Endothelial cell of umbilical vein (primary cell): Measurements from ENCODE around the gene MRPS16. TPM values are rescaled to one million over a fixed set of nuclear protein-coding genes. Genes with fewer than 3 reads are reported as not detected.

Experiments
- BruUV-seq: library from RNA; stranded (reverse); fragments of 400-500 nt; replicated peaks from 2 replicates; lab custom pipeline; 2021; lab: Mats Ljungman, UMichigan
- CTCF ChIA-PET: fragments of 300-600, 350-600 bp; sonication (Branson Sonifier 250); formaldehyde crosslinking; loops from one replicate; lab custom pipeline; 2021; ENCODE audit warnings: antibody characterized with exemption, inconsistent platforms; lab: Charles Lee
- POLR2A ChIA-PET: fragments of 300-600, 350-600 bp; sonication (Branson Sonifier 250); formaldehyde crosslinking; loops from one replicate; lab custom pipeline; 2021; ENCODE audit warnings: antibody characterized with exemption, inconsistent platforms; lab: Charles Lee
- DNase-seq: peaks from one replicate; pipeline ENCODE4 v3.0.0-alpha.2; 2011; ENCODE audit warnings: low read depth, low spot score
- FAIRE-seq: peaks from 2 replicates; lab custom pipeline; 2011; peaks lifted over from hg19 to GRCh38; lab: Jason Lieb, UNC
- H2AFZ ChIP-seq: 2 replicates; pipeline ENCODE4 v1.6.0; 2012; ENCODE audit warnings: low read depth, low read length, control low read depth, inconsistent platforms
- H3K27ac ChIP-seq: 2 replicates; pipeline ENCODE4 v1.5.1; 2011; ENCODE audit warnings: low read depth, mild to moderate bottlenecking, control low read depth, low read length, moderate library complexity; ENCODE audit not compliant: insufficient read depth
- H3K27me3 ChIP-seq, 2 experiments: 2 replicates each; pipeline versions ENCODE4 v1.6.0 to v1.6.1; 2011; ENCODE audit warnings: low read length in 2 of 2, mixed read lengths in 1 of 2; ENCODE audit not compliant: control insufficient read depth in 2 of 2, insufficient read depth in 2 of 2
- H3K36me3 ChIP-seq, 2 experiments: 2 replicates in 1 of 2; 3 replicates in 1 of 2; pipeline ENCODE4 v1.5.1; 2011; ENCODE audit warnings: low read length in 2 of 2, mild to moderate bottlenecking in 1 of 2, moderate library complexity in 1 of 2; ENCODE audit not compliant: control insufficient read depth in 2 of 2, insufficient read depth in 2 of 2; ENCODE audit errors: extremely low read depth in 1 of 2
- H3K4me1 ChIP-seq: 3 replicates; pipeline ENCODE4 v1.5.1; 2011; ENCODE audit warnings: mild to moderate bottlenecking, low read length; ENCODE audit not compliant: control insufficient read depth, insufficient read depth; ENCODE audit errors: extremely low read depth
- H3K4me2 ChIP-seq: 2 replicates; pipeline ENCODE4 v1.6.1; 2011; ENCODE audit warnings: low read length, control low read depth, mixed read lengths; ENCODE audit not compliant: insufficient read depth
- H3K4me3 ChIP-seq, 3 experiments: fragments of 200-600 bp in 1 of 3; sonication (generic), shearing (Covaris generic) in 1 of 3; replicated peaks in 1 of 3; 2 replicates each; pipeline ENCODE4 v1.5.1; 2011 to 2016; ENCODE audit warnings: control low read depth in 3 of 3, low read length in 3 of 3, mild to moderate bottlenecking in 2 of 3, inconsistent platforms in 1 of 3, low read depth in 1 of 3, moderate library complexity in 1 of 3; ENCODE audit not compliant: insufficient read depth in 1 of 3
- H3K79me2 ChIP-seq: 2 replicates; pipeline ENCODE4 v1.6.0; 2012; ENCODE audit warnings: low read length, inconsistent platforms; ENCODE audit not compliant: control insufficient read depth, insufficient read depth
- H3K9ac ChIP-seq: replicated peaks from 2 replicates; pipeline ENCODE3; 2011; ENCODE audit warnings: low read length, control low read depth; ENCODE audit not compliant: insufficient read depth; ENCODE audit errors: extremely low read depth
- H3K9me1 ChIP-seq: replicated peaks from 3 replicates; pipeline ENCODE4 v1.6.0; 2011; ENCODE audit warnings: mild to moderate bottlenecking, low read length; ENCODE audit not compliant: control insufficient read depth, insufficient read depth; ENCODE audit errors: extremely low read depth
- H3K9me3 ChIP-seq: replicated peaks from 2 replicates; pipeline ENCODE4 v1.5.1; 2012; ENCODE audit warnings: low read length, inconsistent platforms; ENCODE audit not compliant: control insufficient read depth, insufficient read depth
- H4K20me1 ChIP-seq: replicated peaks from 2 replicates; pipeline ENCODE3; 2011; ENCODE audit warnings: mild to moderate bottlenecking, low read length; ENCODE audit not compliant: control insufficient read depth, insufficient read depth; ENCODE audit errors: extremely low read depth
- EZH2 ChIP-seq: IDR thresholded peaks from 2 replicates; pipeline ENCODE4 v1.6.1; 2012; ENCODE audit warnings: borderline replicate concordance, low read depth, mild to moderate bottlenecking, moderate library complexity, low read length, inconsistent platforms; ENCODE audit not compliant: severe bottlenecking
- FOS ChIP-seq: IDR thresholded peaks from 2 replicates; pipeline ENCODE4 v1.6.1; 2011; ENCODE audit warnings: mild to moderate bottlenecking, low read length, moderate library complexity, borderline replicate concordance; ENCODE audit not compliant: insufficient read depth
- GATA2 ChIP-seq: IDR thresholded peaks from 2 replicates; pipeline ENCODE4 v1.7.0; 2011; ENCODE audit warnings: low read depth, mild to moderate bottlenecking, moderate library complexity, mixed read lengths, low read length; ENCODE audit not compliant: insufficient read length, insufficient read depth
- JUN ChIP-seq: IDR thresholded peaks from 2 replicates; pipeline ENCODE4 v1.6.1; 2011; ENCODE audit warnings: borderline replicate concordance, low read depth; ENCODE audit not compliant: insufficient read length, insufficient read depth
- MAX ChIP-seq: IDR thresholded peaks from 2 replicates; pipeline ENCODE4 v1.6.1; 2011; ENCODE audit not compliant: insufficient read depth, insufficient read length
- MYC ChIP-seq: IDR thresholded peaks from one replicate; pipeline ENCODE4 v1.6.1; 2011; ENCODE audit warnings: mild to moderate bottlenecking, low read depth, low read length
- POLR2A ChIP-seq: IDR thresholded peaks from 2 replicates; pipeline ENCODE4 v1.6.1; 2012; ENCODE audit warnings: low read depth, mild to moderate bottlenecking, control low read depth, low read length
- POLR2AphosphoS5 ChIP-seq: IDR thresholded peaks from 2 replicates; pipeline ENCODE4 v1.6.1; 2012; ENCODE audit warnings: low read depth, mild to moderate bottlenecking, control low read depth, low read length, moderate library complexity; ENCODE audit not compliant: insufficient read depth
- dilution Hi-C: fragments of 300-500 bp; cut with MboI; formaldehyde crosslinking; loops from one replicate; pipeline ENCODE4 v1.15.0; 2019; ENCODE audit warnings: low sequenced_read_pairs; ENCODE audit not compliant: extremely low pct_ligation_motif_present
- intact Hi-C: fragments of 100-400 bp; cut with micrococcal nuclease; formaldehyde crosslinking; loops from one replicate; pipeline ENCODE4 v1.10.0; 2022
- polyA plus RNA-seq, 4 experiments: library from polyadenylated mRNA; depleted of rRNA in 3 of 4; stranded (reverse) in 3 of 4; unstranded in 1 of 4; fragments of >200 nt; gene quantifications; 2 replicates each; pipeline versions ENCODE4 v1.2.1 to v1.2.3, GENCODE V29; 2011 to 2012; ENCODE audit warnings: missing spikeins in 1 of 4
- total RNA-seq: library from RNA; stranded (reverse); gene quantifications from 2 replicates; pipeline ENCODE4 v1.2.3, GENCODE V29; 2021
- TF ChIP-seq, protein P1 (sequence below), 2 donors: IDR thresholded peaks; 1 replicate in 1 of 2; 2 replicates in 1 of 2; pipeline ENCODE4 v1.5.1; 2011; ENCODE audit warnings: low read length in 2 of 2, mild to moderate bottlenecking in 2 of 2, moderate library complexity in 2 of 2, control low read depth in 1 of 2, inconsistent platforms in 1 of 2, low read depth in 1 of 2; ENCODE audit not compliant: insufficient read depth in 1 of 2; ENCODE audit errors: extremely low read depth in 1 of 2

The MRPS16 gene
- total and polyA plus RNA-seq, 2 donors (not counting 3 experiments of a cell fraction or from before 2014, with no cell fraction given) = 86.0 to 161 TPM

- H3K4me2 ChIP-seq = no peak overlapping the region
- FAIRE-seq (no peak), DNase-seq (peak; percentile 58)
- no peaks in the 10 kb centered on the region for H4K20me1 ChIP-seq
- H3K4me1 ChIP-seq = no peaks in the 10 kb centered on the region
- H2AFZ ChIP-seq = no peak overlapping the region
- H3K9ac ChIP-seq = no peak overlapping the region
- H3K9me3 ChIP-seq = no peaks in the 10 kb centered on the region
- CTCF ChIA-PET = interaction anchor here (1.6 kb wide), 1 partner anchor 9 kb away, joined by 5 read pairs; no protein-coding TSS in a partner anchor
- no peaks in the 10 kb centered on the region for H3K9me1 ChIP-seq
- H3K36me3 ChIP-seq = peaks cover 0 to 2% of the 10 kb centered on the region in 2 experiments
- no TSS peak for BruUV-seq
- intact Hi-C loops = no loop called here
- no peaks in the 10 kb centered on the region for H3K27me3 ChIP-seq
- no peak overlapping the region for H3K4me3 ChIP-seq
- POLR2A ChIA-PET = interaction anchor here (0.6 kb wide), 1 partner anchor 1299 kb away, joined by 3 read pairs; no protein-coding TSS in a partner anchor
- dilution Hi-C loops = no loop called here
- TF ChIP-seq, protein P1, sequence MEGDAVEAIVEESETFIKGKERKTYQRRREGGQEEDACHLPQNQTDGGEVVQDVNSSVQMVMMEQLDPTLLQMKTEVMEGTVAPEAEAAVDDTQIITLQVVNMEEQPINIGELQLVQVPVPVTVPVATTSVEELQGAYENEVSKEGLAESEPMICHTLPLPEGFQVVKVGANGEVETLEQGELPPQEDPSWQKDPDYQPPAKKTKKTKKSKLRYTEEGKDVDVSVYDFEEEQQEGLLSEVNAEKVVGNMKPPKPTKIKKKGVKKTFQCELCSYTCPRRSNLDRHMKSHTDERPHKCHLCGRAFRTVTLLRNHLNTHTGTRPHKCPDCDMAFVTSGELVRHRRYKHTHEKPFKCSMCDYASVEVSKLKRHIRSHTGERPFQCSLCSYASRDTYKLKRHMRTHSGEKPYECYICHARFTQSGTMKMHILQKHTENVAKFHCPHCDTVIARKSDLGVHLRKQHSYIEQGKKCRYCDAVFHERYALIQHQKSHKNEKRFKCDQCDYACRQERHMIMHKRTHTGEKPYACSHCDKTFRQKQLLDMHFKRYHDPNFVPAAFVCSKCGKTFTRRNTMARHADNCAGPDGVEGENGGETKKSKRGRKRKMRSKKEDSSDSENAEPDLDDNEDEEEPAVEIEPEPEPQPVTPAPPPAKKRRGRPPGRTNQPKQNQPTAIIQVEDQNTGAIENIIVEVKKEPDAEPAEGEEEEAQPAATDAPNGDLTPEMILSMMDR (IDR thresholded peaks at IDR 0.05; ENCODE audit: extremely low read depth in 1 of 2, insufficient read depth in 1 of 2, low read depth in 1 of 2, low read length in 2 of 2) = no peak
- no peak for TF ChIP-seq FOS
- no peak for TF ChIP-seq MYC
- no peak for TF ChIP-seq GATA2
- no peak for TF ChIP-seq JUN
- TF ChIP-seq POLR2AphosphoS5 = no peak
- no peak for TF ChIP-seq EZH2
- no peak for TF ChIP-seq MAX
- no peak for TF ChIP-seq POLR2A
- H3K79me2 ChIP-seq = no peaks in the 10 kb centered on the region
- no peak overlapping the region for H3K27ac ChIP-seq
These were observed 42.7 kb downstream of the MRPS16 start for GRCh38 chr10:73209705-73210104.
